GM12892 (cell line): ENCODE measurements around the gene DNAJC18.

Source experiments
- POLR2A ChIP-seq: IDR thresholded peaks from 2 replicates; pipeline ENCODE4 v1.6.1; 2011; ENCODE audit warnings: low read depth, low read length, control low read depth
- POLR2AphosphoS5 ChIP-seq: IDR thresholded peaks from 2 replicates; pipeline ENCODE4 v1.6.1; 2011; ENCODE audit warnings: low read depth, low read length, control low read depth
- TAF1 ChIP-seq: IDR thresholded peaks from 2 replicates; pipeline ENCODE4 v1.6.1; 2011; ENCODE audit warnings: low read depth, mild to moderate bottlenecking, control low read depth, low read length, borderline replicate concordance

GRCh38 chr5:139481122-139481533, 41.8 kb upstream of the DNAJC18 start:
- TF ChIP-seq POLR2AphosphoS5: no peak
- no peak for TF ChIP-seq POLR2A
- no peak for TF ChIP-seq TAF1
